ENCODE results near the gene C17orf50. TPM values are rescaled to one million over a fixed set of nuclear protein-coding genes. Genes with fewer than 3 reads are reported as not detected.
A peak's percentile ranks its signal among the peaks of the same experiment; 100 is the strongest.

Gene C17orf50
- total and polyA plus RNA-seq, 8 donors = 0.12 to 0.28 (median 0.17) TPM; not detected in 5

DNA sequence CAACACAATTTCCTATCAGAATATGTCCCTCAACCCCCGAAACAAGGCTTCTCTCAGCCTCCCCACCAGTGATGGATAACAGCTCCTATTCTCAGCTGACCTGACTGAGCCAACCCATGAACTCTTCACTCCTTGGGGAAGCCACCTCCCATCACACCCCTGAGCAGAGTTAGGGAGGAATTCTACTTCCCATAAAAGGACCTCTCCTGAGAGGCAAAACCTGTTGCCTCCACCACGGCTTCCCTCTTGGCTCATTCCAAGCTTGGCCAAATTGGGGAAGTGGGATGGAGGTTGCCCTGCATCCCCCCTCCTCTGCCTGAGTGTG is 34.9 kb upstream of the C17orf50 start:
- H3K27ac ChIP-seq = no peak overlapping the region
- intact Hi-C loops (cut with DNase I) = no loop called here
- no peaks in the 10 kb centered on the region for H3K27me3 ChIP-seq
- H3K9me3 ChIP-seq = no peaks in the 10 kb centered on the region
- DNase-seq = no peak
- no peak for FAIRE-seq
- TF ChIP-seq, protein P1, sequence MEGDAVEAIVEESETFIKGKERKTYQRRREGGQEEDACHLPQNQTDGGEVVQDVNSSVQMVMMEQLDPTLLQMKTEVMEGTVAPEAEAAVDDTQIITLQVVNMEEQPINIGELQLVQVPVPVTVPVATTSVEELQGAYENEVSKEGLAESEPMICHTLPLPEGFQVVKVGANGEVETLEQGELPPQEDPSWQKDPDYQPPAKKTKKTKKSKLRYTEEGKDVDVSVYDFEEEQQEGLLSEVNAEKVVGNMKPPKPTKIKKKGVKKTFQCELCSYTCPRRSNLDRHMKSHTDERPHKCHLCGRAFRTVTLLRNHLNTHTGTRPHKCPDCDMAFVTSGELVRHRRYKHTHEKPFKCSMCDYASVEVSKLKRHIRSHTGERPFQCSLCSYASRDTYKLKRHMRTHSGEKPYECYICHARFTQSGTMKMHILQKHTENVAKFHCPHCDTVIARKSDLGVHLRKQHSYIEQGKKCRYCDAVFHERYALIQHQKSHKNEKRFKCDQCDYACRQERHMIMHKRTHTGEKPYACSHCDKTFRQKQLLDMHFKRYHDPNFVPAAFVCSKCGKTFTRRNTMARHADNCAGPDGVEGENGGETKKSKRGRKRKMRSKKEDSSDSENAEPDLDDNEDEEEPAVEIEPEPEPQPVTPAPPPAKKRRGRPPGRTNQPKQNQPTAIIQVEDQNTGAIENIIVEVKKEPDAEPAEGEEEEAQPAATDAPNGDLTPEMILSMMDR (IDR thresholded peaks at IDR 0.05) = no peak
- no peak for ATAC-seq
- 90 to 94% methylated on average over 2 of the region's 2 CpGs for WGBS, 2 donors
- peaks cover 0 to 5% (median 0%) of the 10 kb centered on the region in 3 donors for H3K4me1 ChIP-seq
- peaks cover 0 to 14% (median 0%) of the 10 kb centered on the region in 3 donors for H3K36me3 ChIP-seq
- H3K4me3 ChIP-seq = no peak overlapping the region

DNA sequence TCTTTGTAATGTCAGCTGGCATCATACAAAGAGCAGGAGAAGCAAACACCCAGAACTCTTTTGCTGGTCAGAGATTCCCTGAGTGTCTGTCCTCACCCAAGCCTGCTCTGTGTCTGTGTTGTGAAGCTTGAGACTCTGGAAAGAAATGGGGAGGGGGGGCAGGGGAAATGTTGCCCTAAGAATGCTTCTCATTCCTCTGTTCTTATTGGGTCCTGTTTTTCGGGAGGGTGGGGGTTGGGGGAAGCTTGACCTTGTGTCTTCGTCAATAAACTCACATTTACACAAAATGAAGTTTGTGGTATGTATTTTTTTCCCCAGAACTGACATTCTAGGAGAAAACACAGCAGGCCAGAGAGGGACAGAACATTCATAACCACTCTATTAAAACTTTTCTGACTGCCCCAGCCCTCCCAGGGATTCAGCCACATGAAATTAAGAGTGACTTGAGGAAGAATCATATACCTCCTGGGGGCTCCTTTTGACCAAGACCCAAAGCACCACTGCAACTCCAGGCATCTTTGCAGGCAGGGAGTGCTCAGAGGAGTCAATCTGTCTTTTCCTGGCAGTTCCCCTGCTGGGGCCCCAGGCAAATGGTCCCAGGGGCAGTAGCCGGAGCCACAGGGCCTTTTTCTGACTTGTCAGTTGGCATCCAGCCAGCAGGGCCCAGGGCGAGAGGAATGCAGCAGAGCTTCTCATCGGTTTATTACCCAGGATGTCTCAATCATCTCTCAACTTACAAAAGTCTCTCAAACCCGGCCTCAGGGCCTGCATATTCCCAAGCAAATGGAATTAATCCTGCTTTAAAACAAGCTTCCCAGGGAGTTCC is 34.3 kb upstream of the C17orf50 start:
- intact Hi-C loops (cut with DNase I) = no loop called here
- Histone ChIP-seq H3K4me1 (peaks cover 0 to 11% (median 5%) of the 10 kb centered on the region in 3 donors), H3K27me3 (no peaks in the 10 kb centered on the region), H3K27ac (peak overlapping the region in 2 of 4 donors; percentile 7 to 12), H3K4me3 (no peak overlapping the region), H3K9me3 (no peaks in the 10 kb centered on the region), H3K36me3 (peaks cover 0 to 14% (median 0%) of the 10 kb centered on the region in 3 donors)
- ATAC-seq (peak in 3 of 4 donors; percentile 27 to 46 (median 41)), FAIRE-seq (no peak), DNase-seq (peak in 4 of 6 donors; percentile 39 to 79 (median 64))
- WGBS, 2 donors = 57 to 66% methylated on average over 6 of the region's 6 CpGs
- TF ChIP-seq, protein P1 (IDR thresholded peaks at IDR 0.05) = no peak

DNA sequence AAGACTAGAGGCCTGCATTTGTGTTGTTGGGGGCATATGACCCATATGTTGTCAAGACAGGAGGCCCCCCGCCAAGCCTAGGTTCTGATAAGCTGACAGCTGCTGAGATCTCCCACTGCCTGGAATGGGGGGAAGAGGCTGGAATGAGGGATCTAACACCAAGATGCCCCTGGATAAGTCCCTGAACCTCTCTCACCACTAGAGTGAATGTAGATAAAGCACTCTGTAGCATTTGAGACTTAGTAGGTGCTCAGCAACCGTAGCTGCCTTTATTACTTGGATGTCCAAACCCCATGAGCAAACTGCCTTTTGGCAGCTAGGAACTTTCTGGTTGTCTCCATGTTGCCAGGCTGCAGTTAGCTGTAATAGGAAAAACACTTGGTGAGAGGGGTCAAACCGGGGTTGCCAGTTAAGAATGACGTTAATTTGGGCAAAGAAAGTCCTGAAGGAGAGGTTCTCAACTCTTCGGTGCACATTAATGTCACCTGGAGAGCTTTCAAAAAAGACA is 33.7 kb upstream of the C17orf50 start:
- Histone ChIP-seq H3K36me3 (peaks cover 0 to 14% (median 0%) of the 10 kb centered on the region in 3 donors), H3K27ac (peak overlapping the region in 2 of 4 donors; percentile 7 to 23), H3K9me3 (no peaks in the 10 kb centered on the region), H3K4me1 (peaks cover 0 to 11% (median 6%) of the 10 kb centered on the region in 3 donors), H3K4me3 (no peak overlapping the region), H3K27me3 (no peaks in the 10 kb centered on the region)
- intact Hi-C loops (cut with DNase I) = no loop called here
- DNase-seq = no peak
- no peak for FAIRE-seq
- 57 to 61% methylated on average over 5 of the region's 5 CpGs for WGBS, 2 donors
- ATAC-seq = no peak
- TF ChIP-seq, protein P1 (IDR thresholded peaks at IDR 0.05) = no peak

DNA sequence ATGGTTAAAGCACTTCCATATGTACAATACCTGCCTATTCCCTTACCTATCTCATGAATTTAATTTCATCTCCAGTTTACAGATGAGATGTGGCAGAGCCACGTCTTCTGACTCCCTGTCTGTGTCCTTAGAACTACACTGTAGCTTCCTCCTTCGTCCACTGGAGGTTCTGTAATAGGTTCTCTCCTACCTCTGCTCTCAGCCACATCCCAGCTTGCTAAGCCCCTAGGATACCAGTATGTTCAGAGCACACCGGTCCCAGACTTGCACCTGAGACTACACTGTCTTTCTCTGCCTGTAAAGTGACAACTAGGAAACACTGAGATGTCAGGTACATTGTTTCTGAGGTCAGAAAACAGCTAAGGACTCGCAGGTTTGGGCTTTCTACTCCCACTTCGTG is 33.1 kb upstream of the C17orf50 start:
- intact Hi-C loops (cut with DNase I) = no loop called here
- WGBS, 2 donors = 82 to 85% methylated on average over 5 of the region's 5 CpGs
- TF ChIP-seq, protein P1 (IDR thresholded peaks at IDR 0.05) = no peak

DNA sequence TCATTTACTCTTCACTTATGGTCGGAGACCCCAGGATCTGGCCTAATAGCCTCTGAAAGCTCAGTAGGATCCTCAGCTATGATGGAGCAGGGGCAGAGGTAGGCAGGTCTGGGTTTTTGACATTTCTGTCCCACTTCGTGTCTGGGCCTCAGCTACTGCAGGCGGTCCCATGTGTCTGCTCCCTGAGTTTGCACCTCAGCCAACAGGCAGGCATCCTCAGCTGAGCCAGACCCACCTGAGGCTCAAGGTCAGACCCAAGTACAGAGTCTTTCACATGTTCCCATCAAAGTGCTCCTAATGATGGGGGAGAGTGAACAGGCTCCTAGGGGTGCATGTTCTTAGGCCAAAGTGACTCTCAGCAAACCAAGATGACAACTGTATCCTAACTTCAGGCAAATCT is 32.1 kb upstream of the C17orf50 start:
- Histone ChIP-seq H3K27ac (no peak overlapping the region), H3K36me3 (peaks cover 0 to 12% (median 0%) of the 10 kb centered on the region in 3 donors), H3K9me3 (no peaks in the 10 kb centered on the region), H3K27me3 (no peaks in the 10 kb centered on the region), H3K4me3 (no peak overlapping the region), H3K4me1 (peaks cover 0 to 11% (median 6%) of the 10 kb centered on the region in 3 donors)
- TF ChIP-seq, protein P1 (IDR thresholded peaks at IDR 0.05) = no peak
- DNase-seq = no peak
- FAIRE-seq = no peak
- intact Hi-C loops (cut with DNase I) = no loop called here
- WGBS, 2 donors = 89 to 90% methylated on average over 3 of the region's 3 CpGs
- no peak for ATAC-seq

More for the DNA sequence above, 33.1 kb upstream of the C17orf50 start:
- H3K4me1 ChIP-seq = peaks cover 0 to 11% (median 6%) of the 10 kb centered on the region in 3 donors
- H3K27ac ChIP-seq = no peak overlapping the region
- DNase-seq (no peak), ATAC-seq (no peak), FAIRE-seq (no peak)
- H3K36me3 ChIP-seq = peaks cover 0 to 14% (median 0%) of the 10 kb centered on the region in 3 donors
- H3K9me3 ChIP-seq = no peaks in the 10 kb centered on the region
- no peaks in the 10 kb centered on the region for H3K27me3 ChIP-seq
- no peak overlapping the region for H3K4me3 ChIP-seq

Measured in pancreas (tissue), 10 donors.